HG03280 (cell line): Measurements from ENCODE around the gene AEBP2.
"Not testable (repeated sequence)": the region's sequence is repeated elsewhere in the genome, so short reads cannot be mapped to it uniquely, and the experiment has no call there.

ENCODE experiments used
- ATAC-seq: cut with Tn5 transposase; IDR thresholded peaks from one replicate; pipeline ENCODE4 v1.9.1; 2021; ENCODE audit warnings: mild to moderate bottlenecking, moderate library complexity; ENCODE audit not compliant: unreplicated experiment

The AEBP2 gene

DNA sequence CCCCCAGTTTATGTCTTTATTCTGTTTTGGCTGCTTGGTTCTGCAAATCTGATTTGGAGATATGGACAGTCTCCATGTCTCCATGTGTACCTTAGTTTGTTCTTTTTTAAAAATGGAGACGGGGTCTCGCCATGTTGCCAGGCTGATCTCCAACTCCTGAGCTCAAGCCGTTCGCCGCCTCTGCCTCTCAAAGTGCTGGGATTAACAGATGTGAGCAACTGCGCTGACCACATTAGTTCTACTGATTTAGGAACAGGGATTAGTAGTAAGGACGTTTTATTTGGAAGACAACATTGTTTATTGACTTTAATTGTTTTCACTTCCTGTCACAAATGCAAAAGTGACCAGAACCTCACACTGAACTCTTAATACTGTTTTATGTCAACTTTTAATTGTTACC is 14.7 kb downstream of the AEBP2 start:
- ATAC-seq: no peak

DNA sequence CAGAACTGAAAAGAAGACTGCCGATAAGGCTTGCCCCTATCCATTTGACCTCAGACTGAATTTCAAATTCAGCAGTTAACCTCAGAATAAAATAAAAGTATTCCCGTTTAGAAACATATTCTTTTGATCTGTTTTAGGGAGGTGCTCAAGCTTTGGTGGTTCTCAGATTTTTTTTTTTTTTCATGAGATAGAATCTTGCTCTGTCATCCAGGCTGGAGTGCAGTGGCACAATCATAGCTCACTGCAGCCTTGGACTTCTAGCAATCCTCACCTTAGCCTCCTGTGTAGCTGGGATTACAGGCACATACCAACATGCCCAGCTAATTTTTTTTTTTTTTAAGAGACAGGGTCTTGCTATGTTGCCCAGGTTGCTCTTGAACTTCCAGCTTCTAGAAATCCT is 15.5 kb downstream of the AEBP2 start:
- no peak for ATAC-seq

DNA sequence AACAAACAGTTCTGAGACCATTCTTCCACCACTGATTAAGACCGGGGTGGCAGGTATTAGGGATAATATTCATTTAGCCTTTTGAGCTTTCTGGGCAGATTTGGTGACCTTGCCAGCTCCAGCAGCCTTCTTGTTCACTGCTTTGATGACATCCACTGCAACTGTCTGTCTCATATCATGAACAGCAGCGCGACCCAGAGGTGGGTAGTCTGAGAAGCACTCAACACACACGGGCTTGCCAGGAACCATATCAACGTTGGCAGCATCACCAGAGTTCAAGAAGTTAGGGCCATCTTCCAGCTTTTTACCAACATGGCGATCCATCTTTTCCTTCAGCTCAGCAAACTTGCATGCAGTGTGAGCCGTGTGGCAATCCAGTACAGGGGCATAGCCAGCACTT is 16.9 kb downstream of the AEBP2 start:
- ATAC-seq: no peak

DNA sequence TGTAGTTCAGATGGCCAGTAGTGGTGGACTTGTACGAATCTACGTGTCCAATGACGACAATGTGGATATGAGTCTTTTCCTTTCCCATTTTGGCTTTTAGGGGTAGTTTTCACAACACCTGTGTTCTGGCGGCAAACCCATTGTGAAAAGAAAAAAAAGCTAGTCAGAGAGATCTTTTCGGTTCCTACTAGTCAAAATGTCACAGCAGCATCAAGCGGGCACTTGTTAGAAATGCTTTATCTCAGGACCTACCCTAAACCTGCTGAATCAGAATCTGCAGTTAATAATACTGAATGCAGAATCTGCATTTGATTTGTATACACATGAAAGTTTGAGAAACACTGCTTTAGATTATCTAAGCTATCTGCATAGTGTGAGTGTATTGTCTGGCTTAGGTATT is 18.3 kb downstream of the AEBP2 start:
- no peak for ATAC-seq

DNA sequence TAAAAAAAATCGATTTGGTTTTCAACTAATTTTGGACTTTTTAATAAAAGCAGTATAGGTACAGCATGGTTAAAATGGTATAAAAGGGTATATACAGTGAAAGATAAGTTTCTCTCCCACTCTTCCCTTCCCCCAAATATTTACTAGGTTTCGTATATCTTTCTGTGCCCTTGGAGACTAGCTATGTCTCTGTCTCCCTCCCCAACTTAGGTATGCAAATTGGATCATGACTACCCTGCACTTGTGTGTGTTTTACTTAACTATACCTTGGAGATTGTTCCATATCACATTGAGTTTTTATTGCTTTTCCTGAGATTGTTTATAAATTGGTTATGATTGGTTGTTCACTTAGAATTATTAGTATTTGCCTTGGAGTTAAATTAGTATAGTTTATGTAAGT is 19.4 kb downstream of the AEBP2 start:
- no peak for ATAC-seq

DNA sequence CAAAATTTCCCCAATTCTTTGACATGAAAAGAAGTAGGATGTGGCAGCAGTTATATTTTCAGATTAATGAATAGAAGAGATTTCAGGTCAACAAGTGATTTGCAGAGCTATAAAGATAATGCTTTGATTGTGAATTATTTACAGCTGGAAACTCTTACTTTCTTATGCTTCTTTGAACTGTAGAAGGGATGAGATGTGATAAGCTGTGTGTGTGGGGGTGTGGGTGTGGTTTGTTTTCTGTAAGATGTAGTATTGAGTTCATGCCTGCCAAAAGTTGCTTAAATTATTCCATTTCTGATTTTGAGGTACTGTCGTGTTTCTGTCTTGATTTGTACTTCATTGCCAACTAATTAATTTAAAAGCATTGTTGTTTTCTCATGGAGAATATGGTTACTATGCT is 22.7 kb downstream of the AEBP2 start:
- ATAC-seq: no peak

DNA sequence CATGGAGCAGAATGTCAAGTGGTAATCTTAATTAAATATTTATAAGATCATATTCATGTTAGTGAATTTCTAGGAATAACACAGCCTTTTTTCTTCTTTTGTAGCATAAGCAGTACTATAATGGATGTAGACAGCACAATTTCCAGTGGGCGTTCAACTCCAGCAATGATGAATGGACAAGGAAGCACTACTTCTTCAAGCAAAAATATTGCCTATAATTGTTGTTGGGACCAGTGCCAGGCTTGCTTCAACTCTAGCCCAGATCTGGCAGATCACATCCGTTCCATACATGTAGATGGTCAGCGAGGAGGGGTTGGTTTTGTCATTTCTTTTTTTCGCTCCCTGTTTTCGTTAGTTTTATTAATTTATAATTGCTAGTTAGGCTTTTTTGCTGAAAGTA is 23.1 kb downstream of the AEBP2 start:
- no peak for ATAC-seq

DNA sequence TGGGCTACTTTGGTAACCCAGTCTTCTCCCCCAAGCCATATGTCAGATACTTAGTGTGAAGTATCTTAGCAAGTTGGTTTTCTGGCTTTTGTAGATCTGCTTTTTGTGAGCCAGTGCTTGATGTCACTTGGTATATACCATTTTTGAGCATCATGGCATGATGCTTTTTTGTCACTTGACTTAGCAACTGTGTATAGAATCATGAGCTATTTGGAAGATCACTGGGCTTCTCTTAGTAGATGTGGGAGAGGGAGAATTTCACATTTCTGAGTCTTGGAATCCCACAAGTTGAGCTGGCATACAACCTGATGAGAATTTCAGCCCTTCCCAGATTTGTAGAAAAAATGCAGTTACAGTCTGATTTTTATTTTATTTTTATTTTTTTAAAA is 24.9 kb downstream of the AEBP2 start:
- ATAC-seq: no peak

DNA sequence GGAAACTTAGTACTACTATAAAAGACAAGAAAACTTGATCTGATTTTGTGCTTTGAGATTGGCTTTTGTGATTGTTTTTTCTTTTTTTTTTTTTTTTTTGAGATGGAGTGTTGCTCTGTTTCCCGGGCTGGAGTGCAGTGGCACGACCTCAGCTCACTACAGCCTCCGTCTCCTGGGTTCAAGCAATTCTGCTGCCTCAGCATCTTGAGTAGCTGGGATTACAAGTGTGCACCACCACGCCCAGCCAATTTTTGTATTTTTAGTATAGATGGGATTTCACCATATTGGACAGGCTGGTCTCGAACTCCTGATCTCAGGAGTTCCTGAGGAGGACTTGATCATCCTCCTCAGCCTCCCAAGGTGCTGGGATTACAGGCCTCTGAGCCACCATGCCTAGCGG is 26.4 kb downstream of the AEBP2 start:
- ATAC-seq: no peak

DNA sequence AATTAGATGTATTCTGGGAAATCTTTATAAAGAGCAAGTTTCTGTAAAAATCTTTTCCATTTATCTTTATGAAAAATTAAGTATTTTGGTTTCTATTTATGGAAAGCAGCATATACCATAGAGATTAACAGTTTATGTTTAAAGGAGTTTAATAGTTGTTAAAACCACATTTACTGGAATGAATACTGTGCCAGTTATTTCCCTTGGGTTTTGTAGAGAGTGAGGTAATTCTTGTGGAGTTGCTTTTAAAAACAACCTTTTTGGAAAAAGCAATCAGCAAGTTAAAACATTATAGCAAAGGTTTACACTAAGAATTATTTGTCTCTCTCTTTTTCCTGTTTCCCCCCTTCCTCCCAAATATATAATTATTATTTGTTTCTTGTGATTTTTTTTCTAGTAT is 34.9 kb downstream of the AEBP2 start:
- no peak for ATAC-seq

DNA sequence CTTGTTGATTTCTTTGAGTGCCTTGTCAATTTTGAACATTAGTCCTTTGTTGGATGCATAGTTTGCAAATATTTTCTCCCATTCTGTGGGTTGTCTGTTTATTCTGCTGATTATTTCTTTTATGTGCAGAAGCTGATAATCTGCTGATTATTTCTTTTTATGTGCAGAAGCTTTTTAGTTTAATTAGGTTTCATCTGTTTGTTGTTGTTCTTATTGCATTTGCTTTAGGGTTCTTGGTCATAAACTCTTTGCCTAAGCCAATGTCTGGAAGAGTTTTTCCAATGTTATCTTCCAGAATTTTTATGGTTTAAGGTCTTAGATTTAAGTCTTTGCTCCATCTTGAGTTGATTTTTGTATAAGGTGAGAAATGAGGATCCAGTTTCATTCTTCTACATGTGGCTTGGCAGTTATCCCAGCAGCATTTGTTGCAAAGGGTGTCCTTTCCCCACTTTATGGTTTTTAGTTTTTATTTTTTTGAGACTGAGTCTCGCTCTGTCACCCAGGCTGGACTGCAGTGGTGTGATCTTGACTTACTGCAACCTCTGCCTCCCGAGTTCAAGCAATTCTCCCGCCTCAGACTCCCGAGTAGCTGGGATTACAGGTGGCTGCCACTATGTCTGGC is 36.7 kb downstream of the AEBP2 start:
- not testable (repeated sequence) for ATAC-seq

DNA sequence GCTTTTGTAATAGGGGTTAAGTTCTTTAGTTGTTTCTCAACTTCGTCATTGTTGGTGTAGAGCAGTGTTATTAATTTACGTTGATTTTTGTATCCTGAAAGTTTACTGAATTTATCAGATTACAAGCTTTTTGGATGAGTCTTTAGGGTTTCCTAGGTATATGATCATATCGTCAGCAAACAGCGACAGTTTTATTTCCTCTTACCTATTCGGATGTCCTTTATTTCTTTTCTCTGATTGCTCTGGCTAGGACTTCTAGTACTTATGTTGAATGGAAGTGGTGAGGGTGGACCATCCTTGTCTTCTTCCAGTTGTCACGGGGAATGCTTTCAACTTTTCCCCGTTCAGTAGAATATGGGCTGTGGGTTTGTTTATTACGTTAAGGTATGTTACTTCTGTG is 37.8 kb downstream of the AEBP2 start:
- no peak for ATAC-seq

DNA sequence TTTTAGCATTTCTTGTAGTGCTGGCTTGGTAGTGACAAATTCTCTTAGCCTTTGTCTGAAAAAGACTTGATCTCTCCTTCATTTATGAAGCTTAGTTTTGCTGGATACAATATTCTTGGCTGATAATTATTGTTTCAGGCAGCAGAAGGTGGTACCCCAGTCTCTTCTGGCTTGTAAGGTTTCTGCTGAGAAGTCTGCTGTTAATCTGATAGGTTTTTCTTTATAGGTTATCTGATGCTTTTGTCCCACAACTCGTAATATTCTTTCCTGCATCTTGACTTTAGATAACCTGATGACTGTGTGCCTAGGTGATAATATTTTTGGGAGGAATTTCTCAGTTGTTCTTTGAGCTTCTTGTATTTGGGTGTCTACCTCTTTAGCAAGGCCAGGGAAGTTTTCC is 41.2 kb downstream of the AEBP2 start:
- ATAC-seq: no peak

DNA sequence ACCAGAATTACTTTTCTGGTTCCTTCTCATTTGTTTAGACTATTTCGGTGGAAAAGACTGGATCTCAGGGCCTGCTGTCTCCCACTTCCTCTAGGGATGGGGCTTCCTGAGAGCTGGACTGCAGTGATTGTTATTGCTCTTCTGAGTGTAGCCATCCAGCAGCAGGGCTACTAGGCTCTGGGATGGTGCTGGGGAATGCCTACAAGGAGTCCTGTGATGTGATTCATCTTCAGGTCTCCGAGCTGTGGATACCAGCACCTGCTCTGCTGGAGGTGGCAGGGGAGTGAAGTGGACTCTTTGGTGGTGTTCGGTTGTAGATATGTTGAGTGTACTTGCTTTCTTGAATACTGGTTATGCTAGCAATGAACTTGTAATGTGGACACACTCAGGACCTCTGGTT is 42.7 kb downstream of the AEBP2 start:
- ATAC-seq: no peak

DNA sequence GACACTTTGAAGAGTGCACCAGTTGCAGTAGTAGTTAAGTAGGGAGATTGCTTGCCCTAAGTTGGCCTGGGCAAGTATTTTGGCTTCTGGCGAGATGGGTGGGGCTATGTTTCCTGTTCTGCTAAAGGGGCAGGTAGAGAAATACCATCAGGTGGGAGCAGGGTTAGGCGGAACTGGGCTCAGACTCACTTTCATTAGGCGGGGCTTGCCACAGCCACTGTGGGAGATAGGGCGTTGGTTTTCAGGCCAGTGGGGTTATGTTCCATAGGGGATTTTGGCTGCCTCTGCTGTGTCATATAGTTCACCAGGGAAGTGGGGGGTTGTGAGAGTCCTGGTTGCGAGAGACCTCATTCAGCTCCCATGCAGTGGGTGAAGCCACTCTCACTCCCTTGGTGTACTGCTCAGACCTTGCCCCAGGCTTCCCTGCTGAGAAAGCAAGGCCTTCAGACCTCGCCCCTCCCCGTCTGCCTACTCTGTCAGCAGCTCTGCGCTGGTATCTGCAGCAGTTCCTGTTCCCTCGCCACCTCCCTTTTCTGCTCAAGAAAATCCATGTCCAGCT is 43.3 kb downstream of the AEBP2 start:
- ATAC-seq: peak; percentile 83

DNA sequence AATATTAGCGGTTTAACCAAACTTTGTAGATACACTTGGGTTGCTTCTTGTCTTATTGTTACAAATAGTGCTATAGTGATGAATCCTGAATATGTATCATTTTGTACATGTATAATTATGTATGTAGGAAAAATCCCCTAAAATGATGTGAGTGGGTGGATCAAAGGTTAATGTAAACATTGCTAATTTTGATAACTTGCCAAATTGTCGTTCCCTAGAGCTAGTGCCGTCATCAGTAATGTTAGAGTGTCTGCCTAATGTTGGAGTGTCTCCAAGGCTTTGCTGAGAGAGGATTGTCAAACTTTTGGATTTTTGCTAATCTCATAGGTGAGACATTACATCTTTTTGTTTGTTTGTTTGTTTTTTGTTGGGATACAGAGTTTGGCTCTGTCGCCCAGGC is 44.4 kb downstream of the AEBP2 start:
- ATAC-seq: no peak

DNA sequence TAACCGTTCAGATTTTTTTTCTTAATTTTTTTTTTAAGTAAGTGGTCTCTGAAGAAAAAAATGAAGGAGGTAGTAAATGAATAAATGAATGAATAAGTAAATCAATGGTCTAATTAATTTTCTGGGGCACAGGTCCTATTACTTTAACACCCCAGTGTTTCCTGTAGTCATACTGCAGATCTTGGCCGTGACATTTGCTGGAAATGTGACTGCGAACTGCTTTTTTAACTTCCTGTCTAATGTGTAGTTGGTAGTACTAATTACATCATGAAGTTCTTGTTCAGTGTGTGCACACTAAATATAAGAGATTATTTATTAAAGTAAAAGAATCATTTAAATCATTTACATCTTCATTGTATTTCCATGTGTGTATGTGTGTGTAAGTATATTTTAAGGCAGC is 45.4 kb downstream of the AEBP2 start:
- no peak for ATAC-seq

DNA sequence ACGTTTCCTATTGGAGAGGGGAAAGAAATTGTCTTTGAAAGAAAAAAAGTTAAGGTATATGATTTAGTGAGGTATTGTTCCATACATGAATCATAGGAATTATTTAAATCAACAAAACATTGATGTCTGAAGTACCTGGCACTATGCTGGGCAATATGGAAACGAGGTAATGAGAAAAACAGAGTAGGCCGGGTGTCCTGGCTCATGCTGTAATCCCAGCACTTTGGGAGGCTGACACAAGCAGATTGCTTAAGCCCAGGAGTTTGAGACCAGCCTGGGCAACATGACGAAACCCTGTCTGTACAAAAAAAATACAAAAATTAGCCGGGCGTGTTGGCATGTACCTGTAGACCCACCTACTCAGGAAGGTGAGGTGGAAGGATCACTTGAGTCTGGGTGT is 45.9 kb downstream of the AEBP2 start:
- no peak for ATAC-seq

DNA sequence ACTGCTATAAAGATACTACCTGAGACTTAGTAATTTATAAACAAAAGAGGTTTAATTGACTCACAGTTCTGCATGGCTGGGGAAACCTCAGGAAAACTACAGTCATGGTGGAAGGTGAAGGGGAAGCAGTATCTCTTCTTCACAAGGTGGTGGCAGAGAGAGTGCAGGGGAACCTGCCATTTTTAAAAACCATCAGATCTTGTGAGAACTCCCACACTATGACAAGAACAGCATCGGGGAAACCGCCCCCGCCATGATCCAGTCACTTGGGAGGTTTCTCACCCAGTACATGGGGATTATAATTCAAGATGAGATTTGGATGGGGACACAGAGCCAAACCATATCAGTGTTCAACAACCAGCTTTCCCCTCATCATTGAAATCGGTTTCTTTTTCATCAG is 49.9 kb downstream of the AEBP2 start:
- no peak for ATAC-seq

DNA sequence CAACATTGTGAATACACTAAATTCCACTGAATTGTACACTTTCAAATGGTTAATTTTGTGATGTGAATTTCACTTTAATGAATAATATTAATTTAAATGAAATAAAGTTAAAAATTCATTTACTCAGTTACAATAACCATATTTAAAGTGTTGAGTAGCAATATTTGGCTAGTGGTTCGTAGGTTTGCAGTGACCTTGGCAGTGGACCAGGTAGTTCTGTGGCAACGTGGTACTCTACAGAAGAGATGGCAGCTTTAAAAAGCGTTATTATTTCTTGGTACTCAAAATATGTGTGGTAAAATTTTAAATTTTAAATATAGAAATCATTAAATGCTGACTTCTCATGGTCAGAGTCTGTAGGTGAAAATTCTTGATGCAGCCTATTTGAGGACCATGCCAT is 51.6 kb downstream of the AEBP2 start:
- ATAC-seq: no peak

DNA sequence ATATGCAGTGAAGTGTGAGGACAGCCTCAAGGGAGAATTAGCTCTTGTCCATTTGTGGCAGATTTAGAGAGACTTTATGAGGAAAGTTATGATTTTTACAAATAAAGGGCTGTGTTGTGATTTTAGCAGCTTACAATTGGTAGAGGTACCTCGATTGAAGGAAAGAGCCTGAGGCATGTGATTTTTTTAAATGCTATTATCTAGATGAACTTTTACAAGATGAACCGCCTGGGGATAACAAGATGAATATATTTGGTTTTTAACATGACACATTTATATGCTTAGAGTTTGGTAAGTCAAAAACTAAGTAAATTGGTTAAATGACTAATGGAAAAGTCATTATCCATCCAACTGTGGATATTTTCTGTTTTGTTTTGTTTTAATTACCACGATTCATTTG is 52.6 kb downstream of the AEBP2 start:
- no peak for ATAC-seq

DNA sequence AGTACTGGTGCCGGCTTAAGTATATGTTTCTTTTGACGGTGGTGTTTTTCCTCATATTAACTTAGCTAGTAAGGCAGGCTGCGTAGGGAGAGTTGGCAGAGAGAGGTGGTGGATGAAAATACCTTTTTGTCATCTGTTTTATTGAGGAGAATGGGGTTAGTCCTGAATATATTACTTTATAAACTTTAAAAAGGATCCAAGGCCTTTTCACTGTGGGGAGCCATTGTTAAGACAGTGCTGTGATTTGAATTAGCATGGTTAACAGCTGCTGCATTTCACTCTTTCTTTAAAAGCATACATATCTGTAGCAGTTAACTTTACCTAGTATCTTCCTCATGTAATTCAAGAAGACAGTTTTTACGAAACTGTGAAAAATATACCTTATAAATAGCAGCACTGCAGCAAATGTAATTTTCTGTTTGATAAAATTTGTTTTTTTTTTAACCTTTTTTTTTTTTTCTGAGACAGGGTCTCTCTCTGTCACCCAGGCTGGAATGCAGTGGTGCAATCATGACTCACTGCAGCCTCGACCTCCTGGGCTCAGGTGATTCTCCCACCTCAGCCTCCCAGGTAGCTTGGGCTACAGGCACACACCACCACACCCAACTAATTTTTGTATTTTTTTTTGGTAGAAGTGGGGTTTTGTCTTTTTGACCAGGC is 57.1 kb downstream of the AEBP2 start:
- no peak for ATAC-seq

DNA sequence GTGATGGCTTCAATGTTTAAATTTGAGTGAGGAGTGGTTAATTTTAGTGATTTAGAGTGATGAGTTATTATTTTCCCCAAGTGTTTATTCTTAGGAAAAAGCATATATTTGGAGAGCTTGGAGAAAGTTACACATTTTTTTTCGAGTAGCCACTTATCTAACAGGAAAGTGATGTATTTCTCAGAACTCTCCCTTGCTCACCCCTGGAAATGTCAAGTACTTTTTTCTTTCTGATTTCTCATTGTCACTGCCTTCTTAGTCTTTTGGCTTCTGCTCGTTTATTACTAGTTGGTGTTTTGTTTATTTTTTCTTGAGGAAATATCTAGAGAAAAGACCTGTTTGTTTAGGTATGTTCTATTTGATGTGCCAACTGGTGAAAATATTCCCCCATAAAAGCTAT is 58.8 kb downstream of the AEBP2 start:
- ATAC-seq: no peak
